ENCODE results near the gene C22orf31. TPM values are rescaled to one million over a fixed set of nuclear protein-coding genes. Genes with fewer than 3 reads are reported as not detected.

C22orf31 gene
- total RNA-seq, 2 donors from 2014 or later, result not detected

- Histone ChIP-seq H3K36me3 (no peaks in the 10 kb centered on the region), H3K4me1 (ENCODE audit: control insufficient read depth in 1 of 2, low read depth in 2 of 2) (peaks cover 22 to 58% of the 10 kb centered on the region in 2 donors), H3K27ac (peak overlapping the region; percentile 29 to 31), H3K4me3 (no peak overlapping the region), H3K27me3 (replicated peaks; ENCODE audit: insufficient read depth) (no peaks in the 10 kb centered on the region), H3K9me3 (no peaks in the 10 kb centered on the region)
- TF ChIP-seq, protein P1, sequence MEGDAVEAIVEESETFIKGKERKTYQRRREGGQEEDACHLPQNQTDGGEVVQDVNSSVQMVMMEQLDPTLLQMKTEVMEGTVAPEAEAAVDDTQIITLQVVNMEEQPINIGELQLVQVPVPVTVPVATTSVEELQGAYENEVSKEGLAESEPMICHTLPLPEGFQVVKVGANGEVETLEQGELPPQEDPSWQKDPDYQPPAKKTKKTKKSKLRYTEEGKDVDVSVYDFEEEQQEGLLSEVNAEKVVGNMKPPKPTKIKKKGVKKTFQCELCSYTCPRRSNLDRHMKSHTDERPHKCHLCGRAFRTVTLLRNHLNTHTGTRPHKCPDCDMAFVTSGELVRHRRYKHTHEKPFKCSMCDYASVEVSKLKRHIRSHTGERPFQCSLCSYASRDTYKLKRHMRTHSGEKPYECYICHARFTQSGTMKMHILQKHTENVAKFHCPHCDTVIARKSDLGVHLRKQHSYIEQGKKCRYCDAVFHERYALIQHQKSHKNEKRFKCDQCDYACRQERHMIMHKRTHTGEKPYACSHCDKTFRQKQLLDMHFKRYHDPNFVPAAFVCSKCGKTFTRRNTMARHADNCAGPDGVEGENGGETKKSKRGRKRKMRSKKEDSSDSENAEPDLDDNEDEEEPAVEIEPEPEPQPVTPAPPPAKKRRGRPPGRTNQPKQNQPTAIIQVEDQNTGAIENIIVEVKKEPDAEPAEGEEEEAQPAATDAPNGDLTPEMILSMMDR (IDR thresholded peaks at IDR 0.05), result no peak
- ATAC-seq (ENCODE audit: insufficient number of reproducible peaks, low FRiP score, low read depth), result no peak
- no peak for DNase-seq (ENCODE audit: low spot score)
Measured at GRCh38 chr22:29011240-29012100, 50.2 kb downstream of the C22orf31 start.

- no peaks in the 10 kb centered on the region for H3K27me3 ChIP-seq (replicated peaks; ENCODE audit: insufficient read depth)
- TF ChIP-seq, protein P1 (IDR thresholded peaks at IDR 0.05), result no peak
- no peaks in the 10 kb centered on the region for H3K36me3 ChIP-seq
- peaks cover 29 to 76% of the 10 kb centered on the region in 2 donors for H3K4me1 ChIP-seq (ENCODE audit: control insufficient read depth in 1 of 2, low read depth in 2 of 2)
- H3K9me3 ChIP-seq, result no peaks in the 10 kb centered on the region
- H3K4me3 ChIP-seq, result no peak overlapping the region
- DNase-seq (ENCODE audit: low spot score) (no peak), ATAC-seq (ENCODE audit: insufficient number of reproducible peaks, low FRiP score, low read depth) (no peak)
- peak overlapping the region; percentile 43 to 64 for H3K27ac ChIP-seq
Measured at GRCh38 chr22:29009148-29009547, 52.5 kb downstream of the C22orf31 start.

Other genes starting within 250 kb of the C22orf31 start
- 10 to 100 TPM; 17.2 to 23.1 TPM for gene ZNRF3, start 178.3 kb downstream of the C22orf31 start, total RNA-seq
- gene KREMEN1, start 11.2 kb upstream of the C22orf31 start, total RNA-seq, result 10 to 100 TPM in 1 of 2 donors, 1 to 10 TPM in 1; 8.4 to 13.9 TPM
- gene EMID1, start 144.1 kb upstream of the C22orf31 start, total RNA-seq, result under 1 TPM in 1 of 2 donors, not detected in 1; 0.27 TPM
- 10 to 100 TPM; 23.9 to 36.7 TPM for gene RHBDD3, start 206.2 kb upstream of the C22orf31 start, total RNA-seq
- 100 to 1,000 TPM; 197 to 225 TPM for gene EWSR1, start 206.4 kb upstream of the C22orf31 start, total RNA-seq
- 10 to 100 TPM; 32.5 to 52.9 TPM for gene GAS2L1, start 244.8 kb upstream of the C22orf31 start, total RNA-seq

All from thoracic aorta (tissue), 2 donors.